HG03039 (cell line): Measurements from ENCODE around the gene ABCA8.

Experiments
- ATAC-seq: cut with Tn5 transposase; IDR thresholded peaks from one replicate; pipeline ENCODE4 v1.9.1; 2021; ENCODE audit warnings: mild to moderate bottlenecking, moderate library complexity; ENCODE audit not compliant: unreplicated experiment

Gene ABCA8

DNA sequence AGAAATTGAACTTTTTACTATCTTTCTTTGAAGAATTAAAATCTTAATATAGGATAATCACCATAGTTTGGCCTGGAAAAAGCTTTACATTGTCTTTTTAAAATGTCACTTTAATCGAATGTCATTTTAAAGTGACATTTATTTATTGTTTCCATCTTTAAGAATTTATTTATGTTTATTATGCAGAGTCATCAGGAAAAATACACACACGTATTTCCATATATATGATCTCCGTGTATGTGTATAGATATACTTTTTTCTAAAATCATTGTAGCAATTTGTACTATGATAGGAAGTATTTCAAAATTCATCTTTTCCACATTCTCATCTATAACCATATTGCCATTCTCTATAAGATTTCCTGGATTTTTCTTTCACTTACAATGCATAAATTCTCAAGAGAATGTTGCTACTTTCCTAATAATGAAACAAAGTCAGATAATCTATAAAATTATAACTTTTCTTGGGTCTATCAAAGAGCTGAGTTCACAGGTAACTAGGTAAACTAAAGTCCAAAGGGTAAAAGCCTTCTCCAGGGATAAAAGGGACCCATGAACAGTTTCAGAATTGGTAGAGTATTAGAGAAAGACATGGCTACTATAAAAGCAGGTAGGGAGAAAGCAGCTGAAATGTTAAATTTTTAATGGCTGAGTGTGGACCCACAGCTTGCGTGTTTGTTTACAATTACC lies 11.9 kb downstream of the ABCA8 start:
- ATAC-seq, result no peak

DNA sequence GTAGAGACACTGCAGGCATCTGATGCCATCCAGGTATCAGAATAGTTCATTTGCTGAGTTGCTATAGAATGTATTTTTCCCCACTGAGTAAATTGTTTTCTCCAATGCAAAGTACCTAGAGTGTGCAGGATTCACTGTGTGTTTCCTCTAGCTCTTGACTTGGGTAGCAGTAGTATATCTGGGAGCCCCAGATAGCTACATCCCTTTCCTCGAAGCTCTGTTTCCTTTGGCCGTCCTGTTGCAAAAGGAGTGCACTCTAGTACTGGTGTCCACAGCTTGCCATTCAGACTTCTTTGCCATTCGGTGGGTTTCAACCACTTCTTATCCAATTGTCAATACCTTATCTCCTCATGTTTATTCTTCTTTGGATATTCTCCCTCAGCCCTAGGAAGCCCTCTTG lies 12.8 kb downstream of the ABCA8 start:
- ATAC-seq, result no peak

DNA sequence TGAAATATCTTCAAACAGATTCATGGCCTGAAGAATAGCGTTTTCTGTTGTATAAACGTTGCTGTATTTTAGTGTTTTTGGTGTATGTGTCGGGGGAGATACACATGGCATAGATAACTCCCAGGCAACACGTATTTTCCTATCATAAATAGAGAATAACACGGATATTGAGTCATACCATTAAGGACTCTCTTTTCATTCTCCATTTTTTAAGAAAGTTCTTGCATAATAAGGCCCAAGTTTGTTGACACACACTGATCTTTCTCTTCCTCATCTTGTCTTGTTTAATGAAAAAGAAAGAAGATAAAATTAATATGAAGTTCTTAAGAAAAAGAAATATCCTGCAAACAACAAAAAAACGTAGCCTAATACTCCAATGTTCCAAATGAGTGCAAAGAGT lies 13.4 kb downstream of the ABCA8 start:
- no peak for ATAC-seq

DNA sequence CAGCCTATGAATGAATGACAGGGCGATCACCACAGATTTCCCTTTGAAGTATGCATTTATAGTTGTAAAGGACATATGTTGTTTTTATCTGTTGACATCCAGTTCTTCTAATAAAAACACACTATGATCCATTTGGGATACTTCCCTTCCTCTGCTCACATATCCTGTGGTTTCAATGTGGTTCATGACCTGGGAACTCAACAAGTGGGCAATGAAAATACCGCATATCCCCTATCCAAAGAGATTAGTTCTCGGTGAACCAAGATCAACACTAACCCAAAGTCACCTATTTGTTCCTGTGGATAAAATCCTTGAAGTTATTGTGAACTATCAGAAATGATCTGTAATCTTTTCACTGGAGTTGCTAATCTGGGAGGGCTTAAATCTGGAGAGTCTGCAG lies 16.0 kb downstream of the ABCA8 start:
- no peak for ATAC-seq

DNA sequence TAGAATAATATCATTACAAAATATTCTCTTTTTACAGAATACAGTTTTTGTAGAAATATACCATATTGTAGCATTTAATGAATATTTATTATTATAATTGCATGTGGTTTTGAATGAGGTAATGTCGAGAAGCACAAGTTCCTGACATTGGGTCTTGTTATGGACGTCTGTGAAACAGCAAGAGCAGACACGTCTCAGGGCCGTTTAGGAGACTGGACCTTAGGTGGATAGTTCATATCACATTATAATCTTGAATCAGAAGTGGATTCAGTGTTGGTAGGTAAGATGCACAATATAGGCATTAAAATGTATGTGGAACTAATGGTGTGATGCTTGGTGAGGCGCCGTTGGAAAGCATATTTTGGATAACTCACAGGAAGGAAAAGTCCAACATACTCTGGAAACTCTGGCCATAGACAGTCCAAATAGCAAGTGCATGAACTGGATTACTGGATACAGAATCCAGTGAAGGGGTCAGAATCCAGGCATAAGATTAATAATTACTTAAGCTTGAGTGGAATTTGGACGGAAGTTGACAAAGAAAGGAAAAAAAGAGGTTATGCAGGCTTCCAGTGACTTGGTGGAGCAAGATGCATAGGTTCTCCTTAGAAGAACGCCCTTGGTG lies 17.2 kb downstream of the ABCA8 start:
- ATAC-seq, result no peak

DNA sequence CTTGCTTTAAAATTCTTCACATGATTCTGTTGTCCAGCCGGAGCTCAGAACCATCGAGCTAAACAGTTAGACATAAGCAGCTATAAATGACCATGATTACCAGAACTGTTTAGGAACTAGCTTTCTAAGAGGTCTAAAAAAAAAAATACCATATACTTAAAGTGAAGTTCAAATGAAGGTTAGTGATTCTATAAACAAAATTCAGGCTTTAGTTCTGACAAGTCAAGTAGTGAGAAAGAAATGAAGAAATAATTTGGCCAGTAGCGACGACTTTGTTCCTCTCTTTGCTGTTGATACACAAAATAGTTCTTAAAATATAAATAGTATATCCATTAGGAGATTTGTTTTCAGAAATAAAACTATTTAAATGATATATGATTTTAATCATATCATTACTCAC lies 27.7 kb downstream of the ABCA8 start:
- ATAC-seq, result no peak

DNA sequence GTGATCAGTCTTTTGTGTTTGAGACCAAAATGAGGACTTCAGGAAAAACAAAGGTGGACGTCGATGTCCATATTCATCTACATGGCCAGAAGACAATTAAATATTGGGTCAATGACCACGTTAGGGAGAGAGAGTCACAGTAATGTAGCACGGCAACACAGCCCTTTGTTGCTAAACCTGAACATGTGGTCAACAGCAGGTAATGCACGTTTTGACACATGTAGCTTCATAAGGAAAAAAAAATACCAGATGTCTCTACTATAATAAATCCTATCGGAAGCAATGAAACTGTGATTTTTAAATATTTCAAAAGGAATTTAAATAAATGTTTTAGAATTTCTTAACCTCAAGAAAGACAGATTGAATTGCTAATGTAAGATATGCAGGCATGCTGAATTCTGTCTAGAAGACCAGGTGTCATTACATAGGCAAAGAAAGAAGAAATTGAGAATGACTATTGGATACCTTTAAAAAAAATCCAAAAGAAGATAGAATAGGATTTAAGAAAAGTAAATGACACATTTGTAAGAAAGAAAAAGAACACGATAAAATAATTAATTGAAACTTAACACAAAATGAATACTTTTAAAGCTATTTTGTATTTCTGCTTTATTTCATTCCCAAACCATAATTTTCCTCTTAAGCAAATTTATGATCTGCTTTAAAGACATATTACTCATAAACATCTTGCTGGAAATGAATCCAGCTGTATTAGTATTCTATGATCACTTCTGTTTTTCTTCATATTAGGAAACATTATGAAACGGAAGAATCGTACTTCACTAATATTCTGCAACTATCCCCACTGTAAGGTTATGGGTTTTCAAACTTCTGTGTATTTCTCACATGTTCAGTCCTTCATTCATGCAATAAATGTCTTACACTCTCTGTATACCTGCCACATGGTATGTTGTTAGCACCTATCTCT lies 30.1 kb downstream of the ABCA8 start:
- ATAC-seq, result no peak

DNA sequence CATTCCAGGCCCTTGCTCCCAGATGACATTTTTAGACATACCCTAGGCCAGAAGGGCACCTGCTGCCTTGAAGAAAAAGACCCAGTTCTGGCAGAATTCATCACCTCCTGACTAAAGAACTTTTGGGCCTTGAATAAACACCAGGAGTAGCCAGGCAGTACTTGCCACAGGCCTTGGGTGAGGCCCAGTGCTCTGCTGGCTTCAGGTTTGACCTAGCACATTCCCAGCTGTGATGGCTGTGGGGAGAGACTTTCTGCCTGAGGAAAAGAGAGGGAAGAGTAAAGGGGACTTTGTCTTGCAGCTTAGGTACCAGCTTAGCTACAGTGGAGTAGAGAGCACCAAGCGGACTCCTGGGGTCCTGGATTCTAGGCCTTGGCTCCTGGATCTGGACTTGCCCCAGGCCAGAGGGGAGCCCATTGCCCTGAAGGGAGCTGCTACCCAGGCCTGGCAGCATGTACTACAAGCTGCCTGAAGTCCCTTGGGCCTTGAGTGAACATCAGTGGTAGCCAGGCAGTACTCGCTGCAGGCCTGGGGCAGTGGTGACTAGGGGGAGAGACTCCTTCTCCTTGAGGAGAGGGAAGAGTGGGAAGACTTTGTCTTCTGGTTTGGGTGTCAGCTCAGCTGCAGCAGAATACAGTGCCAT lies 44.3 kb downstream of the ABCA8 start:
- no peak for ATAC-seq

DNA sequence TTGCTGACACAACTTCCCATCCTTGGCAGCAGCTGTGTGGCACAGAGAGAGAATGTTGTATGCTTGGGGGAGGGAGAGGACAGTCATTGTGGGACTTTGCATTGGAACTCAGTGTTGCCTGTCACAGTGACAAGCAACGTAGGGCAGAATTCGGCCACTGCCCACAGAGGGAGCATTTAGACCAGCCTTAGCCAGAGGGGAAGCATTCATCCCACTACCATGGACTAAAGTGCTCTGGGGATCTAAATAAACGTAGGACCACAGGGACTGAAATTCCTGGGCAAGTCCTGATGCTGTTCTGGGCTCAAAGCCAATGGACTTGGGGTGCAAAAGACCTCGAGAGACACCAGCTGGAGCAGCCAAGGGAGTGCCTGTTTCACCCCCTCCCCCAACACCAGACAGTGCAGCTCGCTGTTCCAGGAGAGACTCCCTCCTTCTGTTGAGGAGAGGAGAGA lies 44.9 kb downstream of the ABCA8 start:
- ATAC-seq, result no peak

DNA sequence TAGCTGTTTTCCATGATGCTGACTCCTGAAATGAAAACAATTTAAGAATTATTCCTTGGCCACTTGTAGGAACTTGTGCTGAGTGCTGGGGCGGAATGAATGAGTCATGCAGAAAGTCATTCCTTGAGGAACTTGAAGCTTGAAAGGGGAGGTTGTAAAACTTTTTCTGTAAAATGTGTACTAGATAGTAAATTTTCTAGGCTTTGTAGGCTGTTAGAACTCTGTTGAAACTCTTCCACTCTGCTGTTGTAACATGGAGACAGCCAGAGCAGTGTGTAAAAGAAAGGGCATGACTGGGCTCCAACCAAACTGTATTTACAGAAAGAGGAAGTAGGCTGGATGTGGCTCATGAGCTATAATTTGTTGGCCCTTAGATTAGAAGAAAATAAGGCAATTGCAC lies 46.1 kb downstream of the ABCA8 start:
- peak; percentile 43 for ATAC-seq

DNA sequence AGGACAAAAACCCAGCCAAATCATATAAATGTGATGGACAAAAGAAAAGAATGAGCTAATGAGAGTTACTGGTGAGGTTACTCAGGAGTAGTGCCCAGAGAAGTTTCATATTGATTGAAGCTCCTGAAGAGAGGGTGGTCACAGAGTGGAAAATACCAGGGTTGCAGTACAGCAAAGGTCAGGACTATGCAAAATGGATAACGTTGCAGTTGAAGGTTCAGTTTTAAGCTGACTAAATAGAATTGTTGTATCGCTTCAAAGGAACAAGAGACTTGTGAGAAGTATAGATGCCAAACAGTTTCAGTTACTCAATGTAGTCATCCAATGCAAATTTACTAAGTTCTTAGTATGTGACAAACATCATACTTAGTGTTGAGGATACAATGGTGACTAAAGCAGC lies 47.1 kb downstream of the ABCA8 start:
- ATAC-seq, result no peak

DNA sequence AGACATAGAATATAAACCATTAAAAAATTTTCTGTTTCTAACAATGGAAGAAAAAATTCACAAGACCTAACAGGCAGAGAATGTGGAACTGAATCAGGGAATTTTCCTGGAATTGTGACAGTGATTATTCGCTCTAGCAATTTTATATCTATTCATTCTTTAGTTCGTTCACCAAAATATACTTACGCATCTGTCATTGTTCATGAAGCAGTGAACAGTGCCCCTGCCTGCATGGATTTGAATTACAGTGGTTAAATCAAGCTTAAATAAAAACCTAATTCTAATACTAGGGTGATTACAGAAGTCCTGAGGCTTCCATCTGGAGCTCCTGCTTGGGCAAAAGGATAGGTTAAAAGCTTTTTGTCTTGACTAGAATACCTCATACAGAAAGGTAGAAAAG lies 48.6 kb downstream of the ABCA8 start:
- no peak for ATAC-seq

DNA sequence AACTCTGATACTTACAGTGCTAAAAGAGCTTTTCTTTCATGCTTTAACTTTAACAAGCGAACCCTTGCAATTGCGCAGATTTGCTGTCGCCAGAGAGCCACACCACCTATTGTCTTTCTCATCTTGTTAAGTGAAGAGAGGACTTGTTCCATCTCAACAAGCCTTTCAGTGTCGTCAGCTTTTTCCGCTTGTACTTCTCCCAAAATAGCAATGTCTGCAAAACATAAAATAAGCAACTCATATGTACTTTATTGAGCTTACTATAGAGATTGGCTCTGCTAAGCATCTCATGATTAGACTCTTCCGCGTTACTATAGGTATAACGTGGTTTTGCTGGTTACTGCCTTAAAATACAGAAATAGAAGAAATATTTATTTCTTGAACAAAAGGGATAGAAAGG lies 51.9 kb downstream of the ABCA8 start:
- ATAC-seq, result no peak

DNA sequence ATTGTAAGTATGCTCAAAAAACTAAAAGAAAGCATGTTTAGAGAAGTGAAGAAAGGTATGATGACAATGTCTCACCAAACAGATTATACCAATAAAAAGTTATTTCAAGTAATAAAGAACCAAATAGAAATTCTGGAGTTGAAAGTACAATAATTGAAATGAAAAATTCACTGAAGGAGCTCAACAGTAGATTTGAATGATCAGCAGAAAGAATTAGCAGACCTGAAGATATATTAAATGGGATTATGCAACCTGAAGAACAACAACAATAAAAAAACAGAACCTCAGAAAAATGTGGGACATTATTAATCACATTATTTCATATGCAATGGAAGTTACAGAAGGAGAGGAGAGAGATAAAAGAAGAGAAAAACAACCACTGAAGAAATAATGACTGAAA lies 57.6 kb downstream of the ABCA8 start:
- no peak for ATAC-seq

DNA sequence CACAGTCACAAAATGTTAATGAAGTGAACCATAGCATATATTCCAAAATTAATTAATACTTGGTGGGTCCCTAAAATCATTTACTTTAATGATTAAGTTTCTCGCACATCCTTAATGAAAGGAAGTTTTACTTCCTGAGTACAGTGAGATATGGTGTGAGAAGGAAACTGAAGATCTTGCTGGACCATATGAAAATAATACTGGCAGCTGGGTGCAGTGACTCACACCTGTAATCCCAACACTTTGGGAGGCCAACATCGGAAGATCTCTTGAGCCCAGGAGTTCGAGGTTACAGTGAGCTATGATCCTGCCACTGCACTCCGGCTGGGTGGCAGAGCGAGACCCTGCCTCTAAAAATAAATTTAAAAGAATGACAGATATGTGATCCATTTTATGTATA lies 62.5 kb downstream of the ABCA8 start:
- ATAC-seq, result no peak

DNA sequence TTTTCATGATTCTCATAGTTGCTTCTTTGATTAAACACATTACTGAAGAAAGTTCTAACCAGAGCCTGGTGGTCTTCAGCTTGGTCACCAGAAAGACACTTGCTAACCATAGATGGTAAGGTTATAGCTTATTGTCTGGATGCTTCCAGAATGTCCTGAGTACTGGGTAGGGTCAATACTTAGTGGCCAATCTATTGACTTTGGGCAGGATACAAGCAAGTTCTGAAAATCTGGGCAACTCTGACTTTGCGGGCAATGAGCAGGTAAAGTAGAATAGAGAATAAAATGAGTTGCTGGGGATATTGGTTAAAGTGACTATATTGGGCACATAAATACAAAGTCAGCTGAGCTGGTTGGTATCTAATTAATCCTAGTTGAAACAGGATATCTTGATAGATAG lies 63.0 kb downstream of the ABCA8 start:
- no peak for ATAC-seq

DNA sequence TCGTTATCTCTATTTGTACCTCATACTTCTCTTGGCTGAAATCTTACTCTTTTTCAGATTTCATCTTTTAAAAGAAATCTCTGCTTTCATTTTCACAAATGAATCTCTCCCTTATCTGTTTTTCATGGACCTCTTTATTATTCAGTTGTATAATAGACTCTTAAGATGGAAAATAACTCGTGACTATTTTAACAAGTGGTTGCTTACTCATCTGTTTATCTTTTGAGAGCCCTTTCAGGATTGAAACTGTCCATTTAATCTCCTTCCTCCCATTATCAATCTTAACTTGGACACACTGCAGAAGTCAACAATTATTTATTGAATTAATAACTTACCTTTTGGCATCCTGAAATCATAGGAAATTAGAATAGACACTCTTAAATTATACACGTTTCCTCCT lies 68.8 kb downstream of the ABCA8 start:
- ATAC-seq, result no peak

DNA sequence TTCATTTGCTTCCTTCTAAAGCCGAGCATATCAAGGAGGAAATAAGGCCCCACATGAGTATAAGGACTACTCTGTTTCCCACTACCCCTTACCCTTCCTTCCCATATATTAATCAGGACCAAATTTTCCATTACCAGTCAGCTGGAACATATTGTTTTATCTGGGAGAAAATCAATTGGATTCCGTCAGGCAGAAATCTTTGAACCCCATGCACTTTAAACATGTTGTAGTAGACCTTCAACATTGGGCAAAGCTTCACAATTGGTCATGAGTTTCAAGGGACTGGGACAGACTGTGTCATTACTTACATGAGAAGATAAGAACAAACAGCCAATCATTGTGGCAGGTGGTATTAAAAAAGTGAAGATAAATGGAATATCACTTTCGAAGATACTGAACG lies 70.3 kb downstream of the ABCA8 start:
- ATAC-seq, result no peak

DNA sequence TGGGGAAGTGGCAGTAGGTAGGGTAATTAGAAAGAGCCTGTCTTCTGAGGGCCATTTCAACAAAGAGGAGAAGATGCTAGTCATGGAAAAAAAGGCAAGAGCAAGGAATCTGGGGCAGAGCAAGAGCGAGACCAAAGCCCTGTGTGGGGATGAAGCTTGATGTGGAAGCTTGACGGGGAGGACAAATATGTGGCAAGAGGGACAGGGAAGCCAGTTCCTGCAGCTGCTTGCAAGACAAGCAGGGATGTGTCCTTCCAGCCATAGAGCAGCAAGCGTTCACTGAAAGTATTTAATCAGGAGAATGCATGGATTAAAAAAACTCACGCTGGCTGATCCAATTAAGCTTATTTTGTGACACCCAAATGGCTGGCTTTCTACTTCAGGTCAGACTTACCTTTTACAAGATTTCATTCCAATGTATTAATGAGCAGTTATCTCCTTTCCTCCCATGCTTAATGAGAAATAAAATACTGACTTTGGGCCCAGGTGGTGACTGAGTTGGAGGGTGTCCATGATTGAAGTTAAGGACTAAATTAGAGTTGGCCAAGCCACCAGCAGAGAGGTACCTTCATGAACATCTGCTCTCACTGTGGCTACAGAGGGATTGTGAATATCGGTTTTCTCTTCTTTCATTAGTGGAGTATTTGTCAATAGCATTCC lies 76.8 kb downstream of the ABCA8 start:
- no peak for ATAC-seq

DNA sequence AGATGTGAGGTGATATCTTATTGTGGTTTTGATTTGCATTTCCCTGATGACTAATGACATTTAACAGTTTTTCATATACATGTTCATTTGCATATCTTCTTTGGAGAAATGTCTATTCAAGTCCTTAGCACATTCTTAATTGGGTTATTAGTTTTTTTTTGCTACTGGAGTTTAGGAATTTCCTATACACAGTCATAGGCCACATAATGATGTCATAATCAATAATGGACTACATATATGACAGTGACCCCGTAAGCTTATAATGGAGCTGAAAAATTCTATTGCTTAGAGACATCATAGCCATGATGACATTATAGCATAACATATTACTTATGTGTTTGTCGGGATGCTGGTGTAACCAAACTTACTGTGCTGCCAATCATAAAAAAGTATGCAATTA lies 83.7 kb downstream of the ABCA8 start:
- ATAC-seq, result no peak

DNA sequence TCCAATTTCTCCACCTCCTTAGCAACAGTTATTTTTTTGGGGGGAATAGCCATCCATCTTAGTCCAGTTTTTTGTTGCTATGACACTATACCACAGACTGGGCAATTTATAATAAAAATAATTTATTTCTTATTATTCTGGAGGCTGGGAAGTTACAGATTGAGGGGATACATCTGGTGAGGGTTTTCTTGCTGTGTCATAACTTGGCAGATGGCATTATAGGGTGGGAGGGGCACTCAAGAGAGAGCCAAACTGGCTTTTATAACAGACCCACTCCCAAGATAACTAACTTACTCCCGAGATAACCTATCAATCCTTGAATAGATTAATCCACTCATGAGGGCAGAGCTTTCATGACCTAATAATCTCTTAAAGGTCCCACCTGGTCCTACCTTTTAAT lies 84.2 kb downstream of the ABCA8 start:
- ATAC-seq, result no peak
